Measurements from ENCODE around the gene DACT3.

The DACT3 gene

DNA sequence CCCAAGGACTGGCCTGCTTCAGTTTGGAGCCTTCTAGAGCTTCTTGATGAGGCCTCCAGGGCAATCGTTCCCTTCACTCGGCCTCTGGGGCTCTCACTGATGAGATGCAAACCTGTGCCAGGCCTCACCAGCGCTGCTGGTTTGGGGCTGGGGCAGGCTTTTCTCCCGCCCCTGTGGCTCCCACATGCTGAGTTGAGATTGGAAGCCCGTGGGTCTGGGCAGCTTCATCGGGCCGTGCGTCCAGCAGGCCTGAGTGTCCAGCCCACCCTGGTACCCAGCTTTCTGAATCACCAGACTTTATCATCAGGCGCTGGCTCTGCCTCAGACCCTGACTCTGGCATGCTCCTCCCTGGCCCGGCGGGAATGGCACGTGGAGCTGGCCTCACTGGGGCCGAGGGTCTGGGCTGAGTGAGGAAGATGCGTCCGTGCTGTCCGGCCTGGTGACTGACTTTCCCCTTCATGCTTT lies 55.6 kb downstream of the DACT3 start:
- peak in 1 of 2 experiments; percentile 2 for TF ChIP-seq CTCF (IDR thresholded peaks at IDR 0.05)
- peak overlapping the region; percentile 99 to 100 for H3K4me3 ChIP-seq
- intact Hi-C loops (cut with DNase I; ENCODE audit: low total_unique reads) = no loop called here
- peak in 1 of 2 donors; percentile 79 for DNase-seq
- peaks cover 36 to 49% (median 39%) of the 10 kb centered on the region in 3 donors for H3K36me3 ChIP-seq
- H3K9me3 ChIP-seq = no peaks in the 10 kb centered on the region
- H3K27me3 ChIP-seq = no peaks in the 10 kb centered on the region
- peaks cover 0 to 52% (median 42%) of the 10 kb centered on the region in 4 donors for H3K4me1 ChIP-seq
- peak overlapping the region; percentile 99 to 100 for H3K27ac ChIP-seq

DNA sequence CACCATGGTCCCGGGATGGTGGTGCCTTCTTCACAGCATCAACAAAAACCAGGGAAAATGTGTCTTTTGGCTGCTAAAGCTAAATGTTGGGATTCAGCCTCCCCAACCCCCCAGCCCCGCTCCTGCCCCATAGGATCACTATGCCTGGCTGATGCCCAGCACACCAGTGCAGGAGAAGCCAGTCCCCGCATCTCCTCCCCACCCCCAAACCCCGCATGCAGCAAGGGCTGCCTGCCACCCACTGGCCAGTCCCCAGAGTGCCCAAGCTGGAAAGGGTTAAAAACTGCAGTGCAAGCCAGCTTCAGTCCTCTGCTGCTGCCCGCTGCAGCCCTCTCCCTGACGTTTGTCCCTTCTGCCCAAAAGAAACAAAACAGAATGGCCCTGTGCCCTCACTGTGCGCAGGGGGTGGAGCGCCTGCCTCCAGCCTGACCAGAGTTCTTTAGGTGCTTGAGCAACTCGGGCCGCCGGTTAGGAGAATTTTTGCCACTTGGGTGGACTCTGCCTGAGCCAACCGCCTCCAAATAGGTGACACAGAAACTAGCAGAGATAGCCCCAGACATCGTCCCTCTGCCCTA lies 56.1 kb downstream of the DACT3 start:
- Histone ChIP-seq H3K9me3 (no peaks in the 10 kb centered on the region), H3K4me3 (peak overlapping the region; percentile 99 to 100), H3K4me1 (peaks cover 0 to 57% (median 46%) of the 10 kb centered on the region in 4 donors), H3K36me3 (peaks cover 34 to 43% (median 34%) of the 10 kb centered on the region in 3 donors), H3K27me3 (no peaks in the 10 kb centered on the region), H3K27ac (peak overlapping the region; percentile 99 to 100)
- peak; percentile 55 to 94 for DNase-seq
- intact Hi-C loops (cut with DNase I; ENCODE audit: low total_unique reads) = no loop called here
- TF ChIP-seq CTCF (IDR thresholded peaks at IDR 0.05) = peak in 1 of 2 experiments; percentile 19

GRCh38 chr19:46603752-46604231 lies 57.2 kb downstream of the DACT3 start:
- intact Hi-C loops (cut with DNase I; ENCODE audit: low total_unique reads) = no loop called here
- peaks cover 0 to under 1% (median 0%) of the 10 kb centered on the region in 3 donors for H3K9me3 ChIP-seq
- H3K27ac ChIP-seq = peak overlapping the region; percentile 99 to 100
- peak overlapping the region; percentile 99 to 100 for H3K4me3 ChIP-seq
- H3K36me3 ChIP-seq = peaks cover 23 to 33% (median 23%) of the 10 kb centered on the region in 3 donors
- H3K4me1 ChIP-seq = peaks cover 0 to 58% (median 47%) of the 10 kb centered on the region in 4 donors
- TF ChIP-seq CTCF (IDR thresholded peaks at IDR 0.05) = no peak
- no peak for DNase-seq
- no peaks in the 10 kb centered on the region for H3K27me3 ChIP-seq

DNA sequence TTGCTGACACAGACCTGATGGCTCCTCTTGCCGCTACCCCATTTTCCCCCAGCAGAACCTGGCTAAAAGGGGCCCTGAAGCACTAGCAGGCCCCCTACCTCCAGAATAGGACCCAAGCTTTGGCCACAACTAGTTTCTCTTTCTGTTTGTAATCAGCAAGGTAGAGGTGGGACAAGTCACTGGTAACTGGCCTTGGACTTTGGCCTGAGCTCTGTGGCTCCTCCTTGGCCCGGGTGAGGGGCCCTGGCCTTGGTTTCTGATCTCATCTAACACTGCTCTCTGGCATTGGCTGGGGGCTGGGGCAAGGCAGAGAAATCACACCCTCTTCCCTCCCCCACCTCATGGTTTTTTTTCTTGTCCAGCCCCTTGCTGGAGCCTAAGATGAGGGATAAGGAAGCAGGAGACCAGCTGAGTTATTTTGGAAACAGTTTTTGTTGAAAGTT lies 57.8 kb downstream of the DACT3 start:
- H3K4me3 ChIP-seq = peak overlapping the region; percentile 99 to 100
- peaks cover 0 to 2% (median 0%) of the 10 kb centered on the region in 3 donors for H3K9me3 ChIP-seq
- TF ChIP-seq CTCF (IDR thresholded peaks at IDR 0.05) = no peak
- peak overlapping the region; percentile 99 to 100 for H3K27ac ChIP-seq
- intact Hi-C loops (cut with DNase I; ENCODE audit: low total_unique reads) = no loop called here
- no peaks in the 10 kb centered on the region for H3K27me3 ChIP-seq
- H3K36me3 ChIP-seq = peaks cover 18 to 27% (median 18%) of the 10 kb centered on the region in 3 donors
- H3K4me1 ChIP-seq = peaks cover 0 to 58% (median 47%) of the 10 kb centered on the region in 4 donors
- peak in 1 of 2 donors; percentile 71 for DNase-seq

DNA sequence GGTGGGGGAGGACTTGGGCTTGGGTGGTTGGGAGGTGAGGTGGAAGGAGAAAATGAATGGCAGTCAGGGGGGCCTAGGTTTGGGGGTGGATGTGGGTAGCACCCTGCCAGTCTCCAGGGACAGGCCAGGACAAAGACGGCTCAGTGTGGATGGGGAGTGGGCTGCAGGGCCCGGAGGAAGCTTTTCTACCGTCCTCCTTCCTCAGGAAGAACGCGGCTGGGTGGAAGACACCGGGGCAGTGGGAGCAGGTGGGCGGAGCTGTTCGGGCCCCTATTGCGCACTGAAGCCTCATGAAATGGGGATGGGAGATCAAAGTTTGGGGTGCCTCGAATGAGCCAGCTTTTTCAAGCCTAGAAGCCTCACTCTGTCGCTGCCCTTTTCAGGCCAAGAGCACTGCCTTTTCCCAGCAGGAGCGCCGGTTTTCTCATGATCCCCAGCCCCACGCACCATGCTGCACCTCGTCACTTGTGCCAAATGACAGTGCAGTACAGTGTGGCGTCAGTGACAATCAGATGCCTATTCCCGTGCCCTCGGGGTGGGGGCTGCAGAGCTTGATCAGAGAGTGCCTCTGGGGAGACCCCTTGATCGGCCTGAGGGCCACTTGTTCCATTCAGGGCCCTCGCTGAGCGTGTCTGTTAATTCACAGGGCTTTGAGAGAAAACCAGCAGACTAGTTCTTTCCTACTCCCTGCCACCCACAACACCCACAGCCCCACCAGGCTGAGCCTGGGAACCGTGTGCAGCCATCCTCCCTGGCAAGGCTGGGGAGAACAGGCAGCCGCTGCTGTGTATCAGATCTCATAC lies 58.4 kb downstream of the DACT3 start:
- H3K36me3 ChIP-seq = peaks cover 11 to 21% (median 12%) of the 10 kb centered on the region in 3 donors
- H3K27ac ChIP-seq = peak overlapping the region; percentile 99 to 100
- peaks cover 0 to 57% (median 47%) of the 10 kb centered on the region in 4 donors for H3K4me1 ChIP-seq
- peak overlapping the region; percentile 99 to 100 for H3K4me3 ChIP-seq
- TF ChIP-seq CTCF (IDR thresholded peaks at IDR 0.05) = no peak
- peaks cover 0 to 2% (median 0%) of the 10 kb centered on the region in 3 donors for H3K9me3 ChIP-seq
- intact Hi-C loops (cut with DNase I; ENCODE audit: low total_unique reads) = no loop called here
- peak in 1 of 2 donors; percentile 73 for DNase-seq
- H3K27me3 ChIP-seq = no peaks in the 10 kb centered on the region

All from tibial artery (tissue), 4 donors.